A549 (cell line): ENCODE measurements around the gene MLANA.

Experiments
- CTCF ChIP-seq: fragments of >200 bp; sonication (Bioruptor Twin); formaldehyde crosslinking; IDR thresholded peaks from 3 replicates; pipeline ENCODE4 v1.5.1; 2016
- MAFK ChIP-seq: fragments of 450-650 bp; IDR thresholded peaks from 2 replicates; pipeline ENCODE4 v1.6.1; 2014; ENCODE audit not compliant: partially characterized antibody
- MYC ChIP-seq: IDR thresholded peaks from 2 replicates; pipeline ENCODE4 v1.6.1; 2012; ENCODE audit warnings: mild to moderate bottlenecking, inconsistent platforms, low read length, improper control_type of control experiment, borderline replicate concordance
- REST ChIP-seq: fragments of 200-600 bp; sonication (generic); IDR thresholded peaks from 2 replicates; pipeline ENCODE4 v1.6.1; 2016; ENCODE audit warnings: antibody characterized with exemption, mild to moderate bottlenecking, moderate library complexity
- SREBF2 ChIP-seq: fragments of 450-650 bp; IDR thresholded peaks from 2 replicates; pipeline ENCODE4 v1.6.1; 2014; ENCODE audit warnings: mild to moderate bottlenecking, moderate library complexity

- TF ChIP-seq MAFK (no peak), CTCF (no peak), MYC (no peak), REST (no peak), SREBF2 (no peak)
Measured at GRCh38 chr9:5951686-5952211, 61.1 kb downstream of the MLANA start.
